ENCODE results near the gene ADA. TPM values are rescaled to one million over a fixed set of nuclear protein-coding genes. Genes with fewer than 3 reads are reported as not detected.

ADA gene
- total RNA-seq, 2 experiments from 2014 or later: 67.0 to 142 TPM

- H3K36me3 ChIP-seq (ENCODE audit: insufficient read depth, low read length): peaks cover 18% of the 10 kb centered on the region
- ChIA-PET CTCF (ENCODE audit: unreplicated experiment) (interaction anchor here (0.6 to 1.5 kb wide), 6 partner anchors 31 to 149 kb away, joined by 3 to 21 read pairs (median 4); no protein-coding TSS in a partner anchor), POLR2A (interaction anchor here (0.6 to 3.9 kb wide), 8 partner anchors 10 to 87 kb away, joined by 3 to 15 read pairs (median 6); partner anchors contain the start of gene PKIG)
- no peaks in the 10 kb centered on the region for H4K20me1 ChIP-seq (ENCODE audit: insufficient read depth, low read length)
- H3K4me3 ChIP-seq (ENCODE audit: low read depth, low read length, poor library complexity, severe bottlenecking): peak overlapping the region; percentile 95
- H3K27ac ChIP-seq (ENCODE audit: low read depth, low read length, poor library complexity, severe bottlenecking): peak overlapping the region; percentile 99
- peak overlapping the region; percentile 90 for H3K4me2 ChIP-seq (ENCODE audit: low read length)
- no peaks in the 10 kb centered on the region for H3K9me2 ChIP-seq (ENCODE audit: insufficient read depth, low read length)
- H3K79me2 ChIP-seq (ENCODE audit: insufficient read depth, low read depth, low read length): peaks cover 43% of the 10 kb centered on the region
- no peak overlapping the region for H2AFZ ChIP-seq (ENCODE audit: low read length)
- no TSS peak for BruUV-seq (replicated peaks)
- no peak for TF ChIP-seq CTCF (conservative IDR thresholded peaks at IDR 0.05; ENCODE audit: low read length)
- no peak for TF ChIP-seq EZH2phosphoT487 (IDR thresholded peaks at IDR 0.05; ENCODE audit: borderline replicate concordance, low read depth, low read length)
- DNase-seq (ENCODE audit: low spot score): peak; percentile 27
- no peaks in the 10 kb centered on the region for H3K9me3 ChIP-seq (ENCODE audit: low read length)
- H3K4me1 ChIP-seq (ENCODE audit: insufficient read depth, low read length, poor library complexity, severe bottlenecking): peaks cover 68% of the 10 kb centered on the region
- intact Hi-C loops (cut with micrococcal nuclease; ENCODE audit: unreplicated experiment): no loop called here
These were observed 1.5 kb downstream of the ADA start for GRCh38 chr20:44649976-44650375.

GRCh38 chr20:44649126-44649525, 2.4 kb downstream of the ADA start:
- no peaks in the 10 kb centered on the region for H4K20me1 ChIP-seq (ENCODE audit: insufficient read depth, low read length)
- H3K4me3 ChIP-seq (ENCODE audit: low read depth, low read length, poor library complexity, severe bottlenecking): peak overlapping the region; percentile 95
- H3K27ac ChIP-seq (ENCODE audit: low read depth, low read length, poor library complexity, severe bottlenecking): peak overlapping the region; percentile 99
- peaks cover 22% of the 10 kb centered on the region for H3K36me3 ChIP-seq (ENCODE audit: insufficient read depth, low read length)
- ChIA-PET CTCF (ENCODE audit: unreplicated experiment) (interaction anchor here (0.7 to 1.4 kb wide), 3 partner anchors 32 to 34 kb away, joined by 4 read pairs; no protein-coding TSS in a partner anchor), POLR2A (interaction anchor here (0.8 to 3.9 kb wide), 7 partner anchors 9 to 720 kb away, joined by 3 to 15 read pairs (median 4); no protein-coding TSS in a partner anchor)
- H3K4me1 ChIP-seq (ENCODE audit: insufficient read depth, low read length, poor library complexity, severe bottlenecking): peaks cover 76% of the 10 kb centered on the region
- peaks cover 52% of the 10 kb centered on the region for H3K79me2 ChIP-seq (ENCODE audit: insufficient read depth, low read depth, low read length)
- no peaks in the 10 kb centered on the region for H3K9me2 ChIP-seq (ENCODE audit: insufficient read depth, low read length)
- DNase-seq (ENCODE audit: low spot score): peak; percentile 17
- intact Hi-C loops (cut with micrococcal nuclease; ENCODE audit: unreplicated experiment): no loop called here
- no TSS peak for BruUV-seq (replicated peaks)
- no peaks in the 10 kb centered on the region for H3K9me3 ChIP-seq (ENCODE audit: low read length)
- peak overlapping the region; percentile 90 for H3K4me2 ChIP-seq (ENCODE audit: low read length)
- no peak overlapping the region for H2AFZ ChIP-seq (ENCODE audit: low read length)
- no peak for TF ChIP-seq EZH2phosphoT487 (IDR thresholded peaks at IDR 0.05; ENCODE audit: borderline replicate concordance, low read depth, low read length)
- TF ChIP-seq CTCF (conservative IDR thresholded peaks at IDR 0.05; ENCODE audit: low read length): no peak

GRCh38 chr20:44648579-44648978, 2.9 kb downstream of the ADA start:
- intact Hi-C loops (cut with micrococcal nuclease; ENCODE audit: unreplicated experiment): no loop called here
- DNase-seq (ENCODE audit: low spot score): peak; percentile 40
- POLR2A ChIA-PET: interaction anchor here (1.0 to 3.9 kb wide), 4 partner anchors 8 to 62 kb away, joined by 3 to 15 read pairs (median 6); no protein-coding TSS in a partner anchor
- CTCF ChIA-PET (ENCODE audit: unreplicated experiment): interaction anchor here (0.7 to 1.4 kb wide), 2 partner anchors 34 kb away, joined by 4 read pairs; no protein-coding TSS in a partner anchor
- Histone ChIP-seq H3K4me1 (ENCODE audit: insufficient read depth, low read length, poor library complexity, severe bottlenecking) (peaks cover 80% of the 10 kb centered on the region), H3K36me3 (ENCODE audit: insufficient read depth, low read length) (peaks cover 28% of the 10 kb centered on the region), H3K9me2 (ENCODE audit: insufficient read depth, low read length) (no peaks in the 10 kb centered on the region), H2AFZ (ENCODE audit: low read length) (no peak overlapping the region), H3K4me3 (ENCODE audit: low read depth, low read length, poor library complexity, severe bottlenecking) (peak overlapping the region; percentile 95), H4K20me1 (ENCODE audit: insufficient read depth, low read length) (no peaks in the 10 kb centered on the region), H3K27ac (ENCODE audit: low read depth, low read length, poor library complexity, severe bottlenecking) (peak overlapping the region; percentile 99), H3K4me2 (ENCODE audit: low read length) (peak overlapping the region; percentile 90), H3K9me3 (ENCODE audit: low read length) (no peaks in the 10 kb centered on the region), H3K79me2 (ENCODE audit: insufficient read depth, low read depth, low read length) (peaks cover 57% of the 10 kb centered on the region)
- BruUV-seq (replicated peaks): no TSS peak
- TF ChIP-seq EZH2phosphoT487 (IDR thresholded peaks at IDR 0.05; ENCODE audit: borderline replicate concordance, low read depth, low read length): no peak
- 0 out of 2 replicates have a peak, but pooled peaks have one; percentile 10 for TF ChIP-seq CTCF (conservative IDR thresholded peaks at IDR 0.05; ENCODE audit: low read length)

Measured in OCI-LY7 (cell line).